Astrocyte of the spinal cord (primary cell): ENCODE results near the gene SYNGR2.

Experiments
- DNase-seq: peaks from one replicate; pipeline ENCODE4 v3.0.0; 2011; ENCODE audit warnings: low read depth, low spot score
- H3K4me3 ChIP-seq: 2 replicates; pipeline ENCODE4 v1.5.1; 2011; ENCODE audit warnings: low read depth, mild to moderate bottlenecking, low read length, moderate library complexity
- CTCF ChIP-seq: IDR thresholded peaks from 2 replicates; pipeline ENCODE4 v1.5.1; 2012; ENCODE audit warnings: low read depth, mild to moderate bottlenecking, low read length, inconsistent platforms
- in situ Hi-C: cut with HindIII; loops from 2 replicates; pipeline ENCODE4 v1.10.0; 2017; ENCODE audit warnings: low sequenced_read_pairs

Gene SYNGR2

GRCh38 chr17:78140169-78141051 lies 28.0 kb upstream of the SYNGR2 start:
- peak; percentile 73 for DNase-seq
- in situ Hi-C loops: no loop called here
- H3K4me3 ChIP-seq: no peak overlapping the region
- TF ChIP-seq CTCF: no peak

- TF ChIP-seq CTCF: no peak
- no peak for DNase-seq
- no peak overlapping the region for H3K4me3 ChIP-seq
- in situ Hi-C loops: no loop called here
These were observed 26.8 kb upstream of the SYNGR2 start for GRCh38 chr17:78141437-78142118.

GRCh38 chr17:78142119-78142861 lies 26.1 kb upstream of the SYNGR2 start:
- no peak for TF ChIP-seq CTCF
- DNase-seq: peak; percentile 55
- in situ Hi-C loops: no loop called here
- H3K4me3 ChIP-seq: no peak overlapping the region

GRCh38 chr17:78143214-78144146 lies 24.9 kb upstream of the SYNGR2 start:
- TF ChIP-seq CTCF: no peak
- H3K4me3 ChIP-seq: no peak overlapping the region
- no peak for DNase-seq
- in situ Hi-C loops: no loop called here

GRCh38 chr17:78144147-78144719 lies 24.1 kb upstream of the SYNGR2 start:
- DNase-seq: peak; percentile 79
- no peak overlapping the region for H3K4me3 ChIP-seq
- no peak for TF ChIP-seq CTCF
- in situ Hi-C loops: no loop called here
